SK-N-SH (cell line): ENCODE results near the gene STARD13.

Experiments
- CTCF ChIP-seq: fragments of 200-600 bp; sonication (generic); IDR thresholded peaks from 2 replicates; pipeline ENCODE4 v1.6.1; 2017; ENCODE audit warnings: antibody characterized with exemption, mild to moderate bottlenecking, moderate library complexity
- ELF1 ChIP-seq: IDR thresholded peaks from 2 replicates; pipeline ENCODE4 v1.4.0; 2012
- EP300 ChIP-seq, 2 experiments: IDR thresholded peaks; 2 replicates each; pipeline versions ENCODE4 v1.4.0 to v1.6.1; 2012; ENCODE audit warnings: borderline replicate concordance in 1 of 2, low read depth in 1 of 2, low read length in 1 of 2
- GABPA ChIP-seq: IDR thresholded peaks from 2 replicates; pipeline ENCODE4 v1.4.0; 2012; ENCODE audit warnings: low read depth, mild to moderate bottlenecking
- RAD21 ChIP-seq: IDR thresholded peaks from 2 replicates; pipeline ENCODE4 v1.6.1; 2012; ENCODE audit warnings: mild to moderate bottlenecking, low read length
- TAF1 ChIP-seq: IDR thresholded peaks from 2 replicates; pipeline ENCODE4 v1.6.1; 2012; ENCODE audit warnings: low read depth, mild to moderate bottlenecking, low read length, moderate library complexity, borderline replicate concordance
- USF1 ChIP-seq: IDR thresholded peaks from 2 replicates; pipeline ENCODE4 v1.4.0; 2012; ENCODE audit warnings: low read depth, borderline replicate concordance
- TF ChIP-seq, protein P1 (sequence below): IDR thresholded peaks from 2 replicates; pipeline ENCODE4 v1.4.0; 2012; ENCODE audit warnings: low read depth, borderline replicate concordance
- TF ChIP-seq, protein P2 (sequence below): fragments of 150-350 bp; IDR thresholded peaks from 2 replicates; pipeline ENCODE4 v1.6.1; 2017; ENCODE audit warnings: antibody characterized with exemption, low read length, low read depth, borderline replicate concordance

GRCh38 chr13:33204130-33204927 lies 81.2 kb downstream of the STARD13 start:
- no peak for TF ChIP-seq USF1
- no peak for TF ChIP-seq CTCF
- TF ChIP-seq TAF1 = no peak
- peak; percentile 27 to 85; a peak in 3 of 4 replicates for TF ChIP-seq EP300 (IDR thresholded peaks at IDR 0.05; ENCODE audit: borderline replicate concordance in 1 of 2, low read depth in 1 of 2, low read length in 1 of 2)
- TF ChIP-seq, protein P1, sequence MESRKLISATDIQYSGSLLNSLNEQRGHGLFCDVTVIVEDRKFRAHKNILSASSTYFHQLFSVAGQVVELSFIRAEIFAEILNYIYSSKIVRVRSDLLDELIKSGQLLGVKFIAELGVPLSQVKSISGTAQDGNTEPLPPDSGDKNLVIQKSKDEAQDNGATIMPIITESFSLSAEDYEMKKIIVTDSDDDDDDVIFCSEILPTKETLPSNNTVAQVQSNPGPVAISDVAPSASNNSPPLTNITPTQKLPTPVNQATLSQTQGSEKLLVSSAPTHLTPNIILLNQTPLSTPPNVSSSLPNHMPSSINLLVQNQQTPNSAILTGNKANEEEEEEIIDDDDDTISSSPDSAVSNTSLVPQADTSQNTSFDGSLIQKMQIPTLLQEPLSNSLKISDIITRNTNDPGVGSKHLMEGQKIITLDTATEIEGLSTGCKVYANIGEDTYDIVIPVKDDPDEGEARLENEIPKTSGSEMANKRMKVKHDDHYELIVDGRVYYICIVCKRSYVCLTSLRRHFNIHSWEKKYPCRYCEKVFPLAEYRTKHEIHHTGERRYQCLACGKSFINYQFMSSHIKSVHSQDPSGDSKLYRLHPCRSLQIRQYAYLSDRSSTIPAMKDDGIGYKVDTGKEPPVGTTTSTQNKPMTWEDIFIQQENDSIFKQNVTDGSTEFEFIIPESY = no peak
- peak; percentile 38 for TF ChIP-seq RAD21
- no peak for TF ChIP-seq GABPA
- no peak for TF ChIP-seq ELF1
- TF ChIP-seq, protein P2, sequence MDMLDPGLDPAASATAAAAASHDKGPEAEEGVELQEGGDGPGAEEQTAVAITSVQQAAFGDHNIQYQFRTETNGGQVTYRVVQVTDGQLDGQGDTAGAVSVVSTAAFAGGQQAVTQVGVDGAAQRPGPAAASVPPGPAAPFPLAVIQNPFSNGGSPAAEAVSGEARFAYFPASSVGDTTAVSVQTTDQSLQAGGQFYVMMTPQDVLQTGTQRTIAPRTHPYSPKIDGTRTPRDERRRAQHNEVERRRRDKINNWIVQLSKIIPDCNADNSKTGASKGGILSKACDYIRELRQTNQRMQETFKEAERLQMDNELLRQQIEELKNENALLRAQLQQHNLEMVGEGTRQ = no peak
